EL (cell line): ENCODE data around the gene CENPM.

Experiments used
- DNase-seq: peaks from one replicate; pipeline ENCODE4 v3.0.0-alpha.2; 2016

Gene CENPM

DNA sequence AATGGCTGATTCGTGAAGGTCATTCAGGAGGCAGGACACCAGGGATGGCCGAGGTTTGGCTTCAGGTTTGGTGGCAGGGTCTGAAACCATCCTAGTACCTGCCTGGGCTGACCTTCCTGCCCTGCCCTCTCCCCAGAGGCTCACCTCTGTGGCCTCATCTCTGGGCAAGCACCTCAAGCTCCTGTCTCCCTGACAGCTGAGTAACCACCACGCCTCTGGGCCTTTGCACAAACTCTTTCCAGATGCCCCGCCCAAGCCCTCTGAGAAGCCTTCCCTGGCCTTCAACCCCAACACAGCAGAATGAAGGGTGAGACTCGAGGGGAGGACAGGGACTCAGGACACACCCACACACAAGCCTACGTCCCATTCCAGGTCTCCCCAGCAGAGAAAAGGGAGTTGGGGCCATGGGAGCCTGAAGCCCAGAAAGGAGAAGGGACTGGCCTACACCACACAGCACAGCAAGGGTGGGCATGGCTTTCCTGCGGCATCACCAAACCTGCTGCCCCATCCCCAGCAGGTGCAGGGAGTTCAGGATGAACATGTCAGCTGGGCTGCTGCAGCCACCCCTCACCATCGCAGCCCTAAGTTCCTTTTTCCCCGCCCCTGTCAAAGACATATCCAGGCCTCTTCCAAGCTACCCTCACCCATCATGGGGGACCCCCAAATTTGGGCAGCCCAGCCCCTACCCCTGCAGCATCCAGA lies 34.5 kb downstream of the CENPM start:
- DNase-seq: no peak

- DNase-seq: no peak
Observed at GRCh38 chr22:41911001-41911611, 35.8 kb downstream of the CENPM start.

- DNase-seq: peak; percentile 44
Observed at GRCh38 chr22:41910050-41911000, 36.6 kb downstream of the CENPM start.

DNA sequence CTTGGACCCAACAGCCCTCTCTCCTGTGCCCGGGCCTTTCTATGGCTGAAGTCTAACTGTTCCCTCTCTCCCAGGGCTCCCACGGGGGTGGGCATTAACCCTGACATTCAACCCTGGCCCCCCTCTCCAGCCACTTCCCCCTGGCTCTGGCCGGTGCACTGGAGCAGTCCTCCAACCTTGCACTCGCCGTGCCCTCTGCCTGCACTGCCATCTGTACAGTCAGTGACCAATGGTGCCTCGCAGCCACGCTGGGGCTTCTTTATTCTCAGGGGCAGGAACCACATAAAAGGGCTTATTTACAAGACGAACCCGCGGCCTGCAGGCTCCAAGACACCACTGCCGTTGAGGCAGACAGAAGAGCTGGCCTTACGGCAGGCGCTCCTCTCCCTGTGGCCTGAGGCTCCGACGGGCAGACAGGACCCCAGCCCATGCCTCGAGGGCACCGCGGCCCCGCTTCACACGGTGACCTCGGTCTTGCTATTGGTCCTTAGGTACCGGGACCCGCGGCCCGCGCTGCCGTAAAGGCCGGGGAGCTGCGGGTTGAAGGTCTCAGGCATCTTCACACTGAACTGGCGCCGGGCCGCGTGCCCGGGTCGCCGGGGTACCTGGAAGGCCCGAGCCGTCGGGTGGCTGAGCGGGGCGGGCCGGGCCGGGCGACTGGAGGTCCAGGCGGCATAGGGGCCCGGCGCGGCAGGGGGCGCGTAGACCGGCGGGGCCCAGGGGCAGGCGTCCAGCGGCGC lies 37.5 kb downstream of the CENPM start:
- DNase-seq: no peak

- no peak for DNase-seq
Observed at GRCh38 chr22:41908411-41909309, 38.3 kb downstream of the CENPM start.

DNA sequence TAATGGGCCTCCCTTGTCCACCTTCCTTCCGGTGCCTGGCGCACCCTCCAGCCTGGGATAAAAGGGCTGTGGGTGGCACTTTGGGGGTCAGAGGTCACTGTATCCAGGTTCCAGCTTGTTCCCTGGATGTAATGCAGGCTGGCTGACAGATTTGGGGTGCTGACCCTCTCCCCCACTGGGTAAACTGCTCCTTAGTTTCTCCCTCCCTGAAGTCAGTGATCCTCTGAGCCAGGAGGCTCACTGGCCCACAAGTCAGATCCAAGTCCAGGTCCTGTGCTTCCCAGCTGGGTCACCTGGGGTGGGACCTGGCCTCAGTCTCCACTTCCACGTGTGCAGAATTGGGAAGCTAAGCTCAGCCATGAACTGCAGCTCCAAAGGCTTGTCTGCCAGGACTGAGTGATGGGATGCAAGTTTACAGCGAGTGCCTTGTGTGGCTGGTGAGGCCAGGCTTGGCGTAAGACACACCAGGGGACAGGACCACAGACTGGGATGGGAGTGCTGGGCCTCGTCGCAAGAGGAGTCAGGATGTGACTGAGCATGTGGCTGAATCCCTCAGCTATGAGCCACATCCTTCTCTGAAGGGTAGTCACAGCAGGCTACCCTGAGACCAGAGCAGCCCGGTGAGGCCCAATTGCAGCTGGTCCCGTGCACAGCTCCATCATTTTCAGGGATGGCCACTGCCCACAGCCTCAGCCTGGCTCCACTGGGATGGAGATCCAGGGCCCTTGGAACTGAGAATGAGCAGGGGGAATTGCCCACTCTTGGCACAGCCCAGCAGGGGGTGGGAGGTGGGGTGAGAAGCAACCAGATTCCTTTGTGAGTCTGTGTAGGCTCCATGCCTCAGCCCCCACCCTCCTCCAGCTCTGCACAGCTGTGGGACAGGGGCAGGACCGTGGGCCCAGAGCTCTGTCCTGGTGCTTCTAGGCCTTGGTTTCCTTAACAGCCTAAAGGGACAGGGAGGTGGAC lies 39.2 kb downstream of the CENPM start:
- no peak for DNase-seq

DNA sequence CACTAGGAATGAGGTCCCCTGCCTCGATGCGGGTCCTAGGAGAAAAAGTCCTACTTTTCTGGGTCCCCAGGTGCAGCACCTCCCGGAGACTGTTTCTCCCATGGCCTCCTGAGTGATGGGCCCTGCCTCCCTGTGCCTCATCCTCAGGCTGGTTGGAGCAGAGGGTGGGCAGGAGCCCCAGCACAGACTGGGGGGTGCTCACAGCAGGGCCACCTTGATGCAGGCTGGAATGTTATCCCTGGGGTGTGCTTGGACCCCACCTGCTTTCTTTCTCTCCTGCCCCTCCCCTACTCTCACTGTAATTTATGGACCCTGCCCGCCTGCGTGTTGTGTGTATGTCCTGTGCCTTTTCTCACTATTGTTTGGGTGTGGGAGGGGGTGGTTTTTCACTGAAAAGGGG lies 40.1 kb downstream of the CENPM start:
- DNase-seq: no peak

DNA sequence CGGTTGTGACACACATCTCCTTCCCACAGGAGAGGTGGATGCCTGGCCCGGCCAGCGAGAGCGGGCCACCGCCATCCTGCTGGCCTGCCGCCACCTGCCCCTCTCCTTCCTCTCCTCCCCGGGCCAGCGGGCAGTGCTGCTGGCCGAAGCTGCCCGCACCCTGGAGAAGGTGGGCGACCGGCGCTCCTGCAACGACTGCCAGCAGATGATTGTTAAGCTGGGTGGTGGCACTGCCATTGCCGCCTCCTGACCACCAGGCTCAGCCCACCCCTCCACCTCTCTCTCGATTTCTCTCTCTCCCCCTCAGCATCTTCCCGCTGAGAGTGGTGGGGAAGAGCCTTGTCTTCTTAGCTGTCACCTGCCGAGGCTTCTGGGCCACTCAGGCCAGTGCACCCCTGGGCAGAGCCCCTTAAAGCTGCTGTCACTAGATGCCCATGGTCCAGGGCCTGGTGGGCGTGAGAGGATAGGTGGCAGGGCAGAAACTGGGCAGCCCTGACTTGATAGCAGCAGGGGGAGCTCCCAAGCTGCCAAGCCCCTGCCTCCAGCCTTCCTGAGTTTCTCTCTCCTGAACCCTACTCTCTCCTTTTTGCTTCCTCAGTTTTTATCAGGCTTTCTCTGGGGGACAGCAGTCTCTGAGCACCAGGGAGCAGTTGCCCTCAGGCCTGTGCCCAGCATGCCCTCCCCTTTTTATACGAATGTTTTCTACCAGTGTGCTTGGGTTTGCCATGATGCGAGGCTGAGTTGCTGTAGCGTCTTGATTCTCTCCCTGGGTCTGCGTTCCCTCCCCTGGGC lies 41.3 kb downstream of the CENPM start:
- DNase-seq: no peak

DNA sequence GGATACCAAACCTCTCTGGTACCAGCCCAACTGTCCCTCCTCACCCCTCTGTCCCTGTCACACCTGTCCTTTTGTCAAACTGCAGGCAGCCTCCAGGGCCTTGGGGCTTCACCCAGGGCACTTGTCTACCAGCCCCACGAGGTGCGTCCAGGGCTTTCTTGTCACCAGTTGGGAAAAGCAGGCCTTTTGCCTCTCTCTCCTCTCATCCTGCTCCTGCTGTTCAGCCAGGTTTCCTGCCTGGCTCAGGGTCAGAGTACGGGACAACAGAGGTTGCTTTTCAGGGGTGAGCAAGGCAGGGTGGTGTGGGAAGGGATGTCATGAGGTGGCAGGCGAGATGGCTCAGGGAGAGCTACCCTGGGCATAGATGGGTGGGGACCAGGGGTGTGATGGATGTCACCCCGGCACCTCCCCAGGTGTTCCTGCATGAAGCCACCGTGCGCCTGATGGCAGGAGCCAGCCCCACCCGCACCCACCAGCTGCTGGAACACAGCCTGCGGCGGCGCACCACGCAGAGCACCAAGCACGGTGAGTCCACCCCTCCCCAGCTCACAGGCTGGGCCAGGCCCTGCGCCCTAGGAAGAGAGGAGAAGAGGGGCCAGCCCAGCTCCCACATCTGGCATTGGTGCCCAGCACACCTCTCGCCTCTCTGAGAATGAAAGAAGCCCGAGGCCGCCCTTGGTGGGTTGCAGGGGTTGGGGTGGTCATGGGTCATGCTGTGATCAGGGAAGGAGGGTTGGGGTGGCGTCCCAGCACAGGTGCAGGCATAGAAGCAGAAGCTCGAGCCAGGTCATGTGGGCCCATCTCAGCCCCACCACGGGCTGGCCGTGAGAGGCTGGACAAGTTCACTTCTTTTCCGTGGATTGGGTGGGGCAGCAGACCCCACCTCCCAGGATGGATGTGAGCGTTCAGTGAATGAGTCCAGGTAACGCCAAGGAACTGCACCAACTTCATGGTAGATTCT lies 42.2 kb downstream of the CENPM start:
- DNase-seq: no peak

DNA sequence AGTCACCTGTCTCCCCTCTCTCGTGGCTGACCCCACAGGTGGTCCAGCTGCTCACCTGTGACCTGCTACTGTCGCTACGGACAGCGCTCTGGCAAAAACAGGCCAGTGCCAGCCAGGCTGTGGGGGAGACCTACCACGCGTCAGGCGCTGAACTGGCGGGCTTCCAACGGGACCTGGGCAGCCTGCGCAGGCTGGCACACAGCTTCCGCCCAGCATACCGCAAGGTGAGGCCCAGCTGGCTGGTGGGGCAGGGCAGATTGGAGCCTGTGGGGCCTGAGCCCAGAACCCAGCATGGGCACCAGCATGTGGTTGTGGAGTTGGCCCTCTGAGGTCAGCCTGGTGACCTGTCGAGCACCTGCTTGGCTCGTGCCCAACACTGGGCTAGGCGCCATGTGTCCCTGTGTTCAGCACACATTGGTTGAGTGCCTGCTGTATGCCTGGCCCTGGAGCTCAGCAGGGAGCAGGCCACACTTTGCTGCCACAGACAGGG lies 44.0 kb downstream of the CENPM start:
- no peak for DNase-seq

GRCh38 chr22:41902016-41902415 lies 44.9 kb downstream of the CENPM start:
- no peak for DNase-seq

DNA sequence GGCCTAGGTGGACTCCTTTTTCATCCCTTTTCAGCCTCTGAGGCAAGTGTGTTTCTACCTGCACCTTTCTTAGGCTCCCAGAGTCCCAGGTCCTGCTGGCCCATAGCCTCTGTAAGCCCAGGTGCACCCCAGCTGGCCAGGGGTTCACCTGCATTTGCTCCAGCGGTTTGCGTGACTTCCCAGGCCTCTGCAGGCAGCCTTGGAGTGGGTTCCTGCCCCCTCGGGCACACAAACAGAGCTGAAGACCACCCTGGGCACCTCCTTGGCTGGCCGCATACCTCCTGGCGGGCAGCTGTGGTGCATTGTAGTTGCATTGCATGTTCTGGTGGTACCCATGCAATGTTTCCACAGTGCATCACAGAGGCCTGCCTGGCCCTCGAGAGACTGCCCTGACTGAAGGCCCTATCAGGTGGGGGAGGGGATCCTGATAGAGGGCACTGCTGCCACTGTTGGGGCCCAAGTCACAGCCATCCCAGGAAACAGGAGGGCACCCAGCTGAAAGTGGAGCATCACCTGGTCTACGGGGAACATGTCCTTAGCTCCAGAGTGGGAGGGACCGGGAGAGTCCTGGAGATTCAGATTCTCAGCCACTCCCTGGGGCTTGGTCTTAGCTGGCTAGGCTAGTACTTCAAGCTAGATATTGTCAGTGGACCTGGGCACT lies 46.2 kb downstream of the CENPM start:
- DNase-seq: no peak

DNA sequence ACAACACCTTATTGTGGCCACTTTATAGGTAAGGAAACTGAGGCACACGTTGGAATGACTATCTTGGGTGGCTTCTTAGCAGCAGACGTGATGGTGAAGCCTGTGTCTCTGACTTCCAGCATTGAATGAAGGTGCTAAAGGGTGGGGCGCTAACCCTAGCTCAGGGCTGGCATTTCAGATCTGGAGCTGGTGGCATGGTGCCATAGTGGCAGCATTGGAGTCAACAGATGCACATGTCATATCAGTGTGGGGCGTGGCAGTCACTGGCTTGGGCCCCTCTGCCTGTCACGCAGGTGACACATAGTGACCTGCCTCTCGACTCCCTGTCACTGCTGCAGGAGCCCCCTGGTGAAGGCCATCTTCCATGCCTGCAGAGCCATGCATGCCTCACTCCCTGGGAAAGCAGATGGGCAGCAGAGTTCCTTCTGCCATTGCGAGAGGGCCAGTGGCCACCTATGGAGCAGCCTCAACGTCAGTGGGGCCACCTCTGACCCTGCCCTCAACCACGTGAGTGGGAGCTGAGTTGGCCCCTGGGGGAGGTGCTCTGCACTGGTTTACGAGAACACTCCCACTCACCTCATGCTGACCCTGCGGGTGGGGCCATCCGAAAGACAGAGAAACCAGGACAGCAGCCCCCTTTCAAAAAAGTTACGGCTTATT lies 46.8 kb downstream of the CENPM start:
- DNase-seq: no peak

DNA sequence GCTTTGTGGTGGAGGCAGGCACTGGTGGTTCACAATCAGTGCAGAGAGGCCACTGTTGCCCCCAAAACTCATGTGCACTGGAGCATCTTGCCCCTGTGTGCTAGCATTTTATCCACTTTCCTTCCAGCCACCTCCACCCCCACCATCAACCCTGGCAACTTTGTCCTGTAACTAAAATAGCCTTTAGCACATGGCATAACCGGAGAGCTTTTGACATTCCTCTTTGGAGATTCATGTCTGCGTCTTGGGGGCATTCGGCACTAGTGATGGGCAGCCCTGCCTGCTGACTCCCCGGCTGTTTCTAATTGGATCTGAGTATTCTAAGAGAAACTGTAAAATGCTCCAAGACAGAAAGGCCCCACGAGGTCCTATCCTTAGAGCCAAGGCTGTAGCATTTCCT lies 47.8 kb downstream of the CENPM start:
- DNase-seq: no peak

DNA sequence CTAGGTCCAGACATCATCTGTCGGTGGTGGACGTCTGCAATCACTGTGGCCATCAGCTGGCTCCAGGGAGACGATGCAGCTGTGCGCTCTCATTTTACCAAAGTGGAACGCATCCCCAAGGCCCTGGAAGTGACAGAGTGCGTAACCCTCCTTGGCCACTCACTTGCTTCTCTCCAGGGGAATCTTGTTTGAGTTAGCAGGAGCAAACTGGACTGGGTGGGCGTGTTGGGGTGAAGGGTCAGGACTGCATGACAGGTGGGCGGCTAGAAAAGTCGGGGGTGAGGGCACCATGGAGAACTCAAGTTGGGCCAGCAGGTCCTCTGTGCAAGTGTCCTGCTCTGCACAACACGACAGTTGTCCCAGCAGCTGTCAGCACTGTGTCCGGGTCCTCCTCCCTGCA lies 48.3 kb downstream of the CENPM start:
- DNase-seq: no peak

DNA sequence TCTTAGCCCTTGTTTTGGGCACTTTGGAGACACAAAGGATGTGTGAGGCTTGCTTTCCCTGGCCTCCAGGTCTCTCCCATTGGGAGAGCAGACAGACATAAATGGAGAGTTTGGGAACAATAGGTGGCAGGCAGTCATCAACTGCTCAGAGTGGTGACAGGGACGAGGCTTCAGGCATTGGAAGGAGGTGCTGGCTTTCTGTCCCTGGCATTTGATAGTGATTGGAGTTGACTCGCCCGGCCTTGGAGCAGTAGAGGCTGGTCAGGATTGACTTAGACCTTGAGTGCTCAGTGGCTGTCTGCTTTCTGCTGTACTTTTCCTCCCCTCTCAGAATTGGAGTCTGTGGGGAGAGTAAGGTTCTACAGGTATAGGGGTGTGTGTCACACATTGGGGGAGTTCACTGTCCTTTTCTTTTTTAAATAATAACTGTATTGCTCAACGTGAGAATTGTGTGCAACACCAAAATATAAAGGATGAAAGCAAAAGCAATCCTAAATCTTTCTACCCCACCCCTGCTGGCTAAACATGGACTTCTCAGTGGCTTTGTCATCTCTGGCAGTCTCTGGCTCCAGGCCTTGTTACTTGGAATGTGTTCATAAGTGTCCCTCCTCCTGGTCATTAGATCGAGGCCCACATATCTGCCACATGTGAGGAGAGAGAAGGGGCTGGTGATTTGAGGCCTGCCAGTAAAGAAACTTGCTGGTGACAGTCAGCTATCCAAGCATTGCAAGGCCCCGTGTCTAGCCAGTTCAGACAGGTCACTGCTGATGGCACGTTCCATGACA lies 53.2 kb downstream of the CENPM start:
- no peak for DNase-seq
